Measurements from ENCODE around the gene UACA.

- TF ChIP-seq EP300 (IDR thresholded peaks at IDR 0.05) = no peak
- no peak for TF ChIP-seq POLR2A (IDR thresholded peaks at IDR 0.05)
- no peak for TF ChIP-seq CTCF (IDR thresholded peaks at IDR 0.05)
Observed at GRCh38 chr15:70762469-70763119, 764 bp downstream of the UACA start.

Measured in ovary (tissue), 3 donors.